Kidney glomerular epithelial cell (primary cell): Measurements from ENCODE around the gene TRIM43B.
"Not testable (repeated sequence)": the region's sequence is repeated elsewhere in the genome, so short reads cannot be mapped to it uniquely, and the experiment has no call there.

Experiments
- DNase-seq: peaks from one replicate; lab custom pipeline; 2025; lab: John Stamatoyannopoulos, UW

Gene TRIM43B

DNA sequence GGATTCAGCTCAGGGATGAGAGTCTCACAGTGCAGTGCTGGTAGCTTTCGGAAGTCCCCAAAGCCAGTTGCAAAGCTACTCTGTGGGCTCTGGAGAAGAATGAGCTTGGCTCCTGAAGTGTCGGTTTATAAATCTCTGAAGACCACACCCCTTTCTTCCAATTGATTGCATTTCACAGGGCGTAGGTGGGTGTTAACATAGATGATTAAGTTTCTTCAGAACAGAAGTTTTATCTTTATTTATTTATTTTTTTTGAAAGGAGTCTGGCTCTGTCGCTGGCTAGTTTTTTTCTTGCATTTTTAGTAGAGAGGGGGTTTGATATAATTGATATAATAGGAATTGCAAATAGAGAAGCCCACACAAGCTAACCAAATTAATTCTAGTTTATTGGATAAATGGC is at the start of gene TRIM43B:
Gene TRIM43B (minus strand): TSS at position 101 of the 400 bp plus-strand sequence. CDS start 2,040 bp downstream, outside the sequence.
- not testable (repeated sequence) for DNase-seq

- no peak for DNase-seq
Observed at GRCh38 chr2:95531254-95531771, 46.8 kb upstream of the TRIM43B start.

- peak; percentile 16 for DNase-seq
Observed at GRCh38 chr2:95530734-95531133, 46.2 kb upstream of the TRIM43B start.

- peak; percentile 50 for DNase-seq
Observed at GRCh38 chr2:95526360-95527341, 42.1 kb upstream of the TRIM43B start.

- no peak for DNase-seq
Observed at GRCh38 chr2:95525294-95526035, 40.9 kb upstream of the TRIM43B start.

DNA sequence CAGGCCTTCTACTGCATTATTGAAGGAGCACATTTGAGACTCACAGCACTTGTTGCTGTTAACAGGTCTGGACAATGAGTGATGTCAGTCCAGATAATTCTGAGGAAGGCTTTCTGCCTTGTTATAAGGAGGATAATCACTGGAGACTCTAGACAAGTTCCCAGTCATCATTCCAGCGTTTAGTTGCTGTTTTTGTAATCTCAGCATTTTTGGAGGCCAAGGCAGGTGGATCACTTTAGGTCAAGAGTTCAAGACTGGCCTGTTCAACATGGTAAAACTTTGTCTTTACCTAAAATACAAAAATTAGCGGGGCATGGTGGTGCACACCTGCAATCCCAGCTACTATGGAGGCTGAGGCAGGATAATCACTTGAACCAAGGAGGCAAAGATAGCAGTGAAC is 39.6 kb upstream of the TRIM43B start:
- DNase-seq: no peak

DNA sequence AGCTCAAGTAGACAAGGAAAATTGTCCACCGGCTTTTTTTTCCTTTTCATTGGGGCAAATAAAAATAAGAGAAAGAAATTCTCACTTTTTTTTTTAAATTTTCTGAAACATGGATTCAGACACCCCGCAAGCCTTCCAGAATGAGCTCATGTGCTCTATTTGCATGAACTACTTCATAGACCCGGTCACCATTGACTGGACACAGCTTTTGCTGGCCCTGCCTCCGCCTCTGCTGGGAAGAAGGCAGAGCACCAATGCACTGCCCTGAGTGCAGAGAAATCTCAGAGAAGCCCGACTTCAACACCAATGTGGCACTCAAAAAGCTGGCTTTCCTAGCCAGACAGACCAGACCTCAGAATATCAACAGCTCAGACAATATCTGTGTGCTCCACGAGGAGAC is 30.2 kb upstream of the TRIM43B start:
- DNase-seq: no peak

GRCh38 chr2:95514226-95514625 is 29.7 kb upstream of the TRIM43B start:
- not testable (repeated sequence) for DNase-seq

DNA sequence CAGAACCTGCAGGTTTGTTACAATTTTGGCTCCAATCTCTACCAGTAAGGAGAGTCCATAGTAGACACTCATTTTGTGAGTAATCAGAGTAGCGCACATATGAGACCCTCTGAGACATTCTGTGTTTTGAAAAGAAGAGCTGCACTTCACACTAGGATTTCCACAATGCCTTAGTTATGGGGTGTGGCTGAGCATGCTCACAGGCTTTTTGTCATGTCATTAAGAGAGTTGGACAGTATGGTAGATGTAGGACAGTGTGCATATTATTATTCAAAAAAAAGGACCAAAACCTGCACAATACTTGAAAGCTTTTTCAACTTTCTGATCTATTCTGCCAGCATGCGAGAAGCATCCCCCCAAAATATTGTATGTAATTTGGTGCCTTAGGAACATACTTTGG is 24.9 kb upstream of the TRIM43B start:
- no peak for DNase-seq

GRCh38 chr2:95505222-95505621 is 20.7 kb upstream of the TRIM43B start:
- no peak for DNase-seq

DNA sequence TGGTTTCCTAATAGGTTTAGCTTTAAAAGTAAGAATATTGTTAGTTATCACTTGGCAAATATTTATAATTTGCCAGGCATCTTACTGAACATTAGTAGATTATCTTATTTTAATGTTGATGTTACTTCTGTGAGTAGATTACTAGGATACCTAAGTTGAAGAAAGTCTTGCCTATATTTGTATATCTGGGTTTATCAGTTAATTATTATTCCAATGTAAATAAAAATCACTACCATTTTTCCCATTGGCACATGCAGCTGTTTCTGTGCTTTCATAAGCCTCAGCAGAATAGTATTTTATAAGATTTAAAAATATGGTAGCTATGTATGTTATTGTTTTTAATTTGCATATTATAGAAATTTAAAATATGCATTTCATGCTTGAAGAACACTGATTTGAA is 16.3 kb upstream of the TRIM43B start:
- no peak for DNase-seq

DNA sequence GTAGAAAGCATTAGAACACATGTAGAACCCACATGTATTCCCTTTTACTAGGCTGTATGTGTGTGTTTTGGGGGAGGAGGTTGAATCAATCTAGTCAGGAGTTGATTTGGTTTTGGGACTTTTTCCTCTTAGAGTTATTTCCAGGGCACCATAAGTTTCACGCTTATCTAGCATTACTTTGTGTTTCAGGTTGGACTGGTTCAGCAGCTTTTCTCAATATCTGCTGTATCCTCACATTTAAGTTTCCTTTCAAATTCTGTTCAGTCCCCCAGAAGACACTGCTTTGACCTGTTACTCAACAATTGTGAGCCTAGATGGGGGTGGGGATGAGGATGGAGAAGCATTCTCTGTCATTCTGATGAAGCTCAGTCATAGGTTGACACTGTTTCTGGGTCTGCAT is 7.5 kb upstream of the TRIM43B start:
- not testable (repeated sequence) for DNase-seq

DNA sequence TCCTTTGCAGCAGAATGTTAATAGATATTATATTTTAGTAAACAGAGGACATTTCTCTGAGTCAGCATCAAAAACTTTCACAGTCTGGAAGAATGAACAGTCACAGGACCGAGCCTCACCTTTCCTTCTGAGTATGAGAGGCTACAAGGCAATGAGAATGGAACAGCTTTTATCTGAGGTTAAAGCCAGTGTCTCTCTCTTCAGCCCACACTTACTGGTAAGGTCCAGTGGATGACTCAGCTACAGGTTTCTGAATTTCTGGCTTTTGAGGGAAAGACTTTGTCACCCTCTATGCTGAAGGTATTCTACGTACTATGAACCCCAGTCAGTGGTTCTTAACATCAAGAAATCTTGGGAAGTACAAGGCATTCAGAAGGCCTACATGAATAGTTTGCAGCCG is 9.5 kb downstream of the TRIM43B start:
- DNase-seq: not testable (repeated sequence)

GRCh38 chr2:95467984-95468383 is 16.6 kb downstream of the TRIM43B start:
- DNase-seq: not testable (repeated sequence)

DNA sequence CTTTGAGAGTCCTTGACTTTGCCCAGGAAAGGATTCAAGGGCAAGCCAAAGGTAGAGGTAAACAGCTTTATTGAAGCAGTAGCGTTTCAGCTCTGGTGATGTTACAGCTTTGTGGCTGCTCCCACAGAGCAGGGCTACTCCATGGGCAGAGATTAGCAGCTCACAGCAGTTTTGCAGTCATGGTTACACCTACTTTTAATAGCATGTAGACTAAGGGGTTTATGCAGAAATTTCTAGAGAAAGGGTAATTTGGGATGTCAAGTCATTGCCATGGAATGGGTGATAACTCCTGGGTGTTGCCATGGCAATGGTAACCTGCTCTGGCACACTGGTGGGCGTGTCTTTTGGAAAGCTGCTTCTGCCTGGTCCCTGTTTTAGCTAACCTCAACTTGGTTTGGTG is 18.0 kb downstream of the TRIM43B start:
- DNase-seq: not testable (repeated sequence)

- not testable (repeated sequence) for DNase-seq
Observed at GRCh38 chr2:95463292-95463691, 21.3 kb downstream of the TRIM43B start.

DNA sequence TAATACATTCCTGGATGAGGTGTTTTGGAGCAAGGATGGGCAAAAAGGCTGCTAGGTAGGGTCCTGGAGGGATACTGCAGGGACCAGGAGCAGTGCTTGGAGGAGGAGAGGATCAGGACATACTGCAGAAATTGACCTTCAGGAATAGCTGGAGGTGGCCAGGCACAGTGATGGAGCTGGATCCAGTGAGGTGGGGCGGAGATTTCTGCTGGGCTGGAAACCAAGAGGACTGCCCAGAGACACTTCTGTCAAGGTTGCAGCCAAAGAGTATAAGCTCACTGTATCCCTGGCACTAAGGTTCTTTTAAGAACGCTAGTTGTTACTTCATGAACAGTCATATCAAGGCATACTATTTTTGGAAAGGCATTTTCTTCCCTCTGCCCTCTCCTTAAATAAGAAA is 39.2 kb downstream of the TRIM43B start:
- DNase-seq: not testable (repeated sequence)

- not testable (repeated sequence) for DNase-seq
Observed at GRCh38 chr2:95442474-95443099, 42.0 kb downstream of the TRIM43B start.

DNA sequence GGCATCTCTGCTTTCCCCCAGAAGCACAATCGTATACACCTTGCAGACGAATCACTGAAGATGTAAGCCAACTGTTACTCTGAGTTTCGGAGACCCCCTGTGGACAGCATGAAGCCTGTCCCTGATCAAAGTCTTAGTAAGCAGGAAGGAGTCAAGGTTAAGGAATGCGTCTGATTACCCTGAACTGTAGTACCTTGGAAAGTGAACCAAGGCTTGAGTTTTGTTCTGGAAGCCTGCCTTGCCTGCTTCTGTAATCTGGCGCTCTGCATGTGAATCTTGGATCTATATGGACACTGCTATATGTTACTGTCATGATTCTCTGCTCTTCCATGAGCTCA is 48.7 kb downstream of the TRIM43B start:
- DNase-seq: not testable (repeated sequence)

GRCh38 chr2:95435162-95435871 is 49.2 kb downstream of the TRIM43B start:
- not testable (repeated sequence) for DNase-seq

DNA sequence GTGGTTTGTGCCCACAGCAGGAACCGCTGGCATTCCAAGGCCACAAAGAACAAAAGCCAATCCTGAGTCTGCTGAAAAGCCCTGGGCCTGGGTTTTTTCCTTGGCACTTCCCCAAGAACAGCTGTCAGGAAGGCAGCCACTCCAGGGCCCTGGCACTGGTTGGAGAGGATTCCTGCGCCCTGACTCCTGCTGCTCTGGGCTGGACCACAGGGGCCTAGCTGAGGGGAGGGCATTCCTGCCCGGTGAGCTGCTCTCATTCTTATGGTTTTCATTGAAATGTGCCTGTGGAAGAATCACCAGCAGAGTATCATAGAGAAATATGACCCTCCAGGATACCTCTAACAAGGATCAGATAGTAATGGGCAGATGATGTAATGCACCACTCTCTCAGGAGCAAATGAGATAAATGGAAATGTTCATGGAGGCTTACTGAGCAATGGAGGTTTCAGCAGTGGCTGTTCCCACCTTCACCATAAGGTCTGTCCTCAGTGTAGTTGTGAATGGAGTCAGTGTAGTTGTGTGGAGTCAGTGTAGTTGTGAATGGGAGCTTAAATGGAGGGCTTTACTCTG is 50.0 kb downstream of the TRIM43B start:
- DNase-seq: peak; percentile 51
